Sigmoid colon (tissue), 7 donors: ENCODE measurements around the gene LGR6. TPM values are rescaled to one million over a fixed set of nuclear protein-coding genes. Genes with fewer than 3 reads are reported as not detected.

Experiments used
- DNase-seq: peaks from one replicate; pipeline ENCODE4 v3.0.0-alpha.2; 2019
- H3K27ac ChIP-seq, 4 donors: fragments of 200-600 bp; sonication (generic); one replicate each; pipeline ENCODE4 v1.5.1; 2016 to 2019; ENCODE audit warnings: mild to moderate bottlenecking in 1 of 4
- H3K27me3 ChIP-seq, 3 donors: fragments of 200-600 bp; sonication (generic); one replicate each; pipeline ENCODE4 v1.5.1; 2019; ENCODE audit warnings: mild to moderate bottlenecking in 1 of 3
- H3K36me3 ChIP-seq, 4 donors: fragments of 200-600 bp; sonication (generic); one replicate each; pipeline ENCODE4 v1.5.1; 2016 to 2019
- H3K4me1 ChIP-seq, 4 donors: fragments of 200-600 bp; sonication (generic); one replicate each; pipeline ENCODE4 v1.5.1; 2017 to 2019
- H3K4me3 ChIP-seq, 4 donors: fragments of 200-600 bp; sonication (generic); one replicate each; pipeline ENCODE4 v1.5.1; 2017 to 2019; ENCODE audit warnings: mild to moderate bottlenecking in 2 of 4, moderate library complexity in 1 of 4
- H3K9me3 ChIP-seq, 4 donors: fragments of 200-600 bp in 3 of 4; sonication (generic) in 3 of 4; one replicate each; pipeline versions ENCODE4 v1.5.1 to v1.6.1; 2013 to 2019
- CTCF ChIP-seq, 4 experiments: fragments of 450-650 bp in 3 of 4; fragments of 200-600 bp in 1 of 4; IDR thresholded peaks; one replicate each; pipeline ENCODE4 v1.5.1; 2016 to 2019; ENCODE audit warnings: antibody characterized with exemption in 4 of 4, mild to moderate bottlenecking in 3 of 4, moderate library complexity in 2 of 4
- EP300 ChIP-seq, 4 donors: sonication (generic); formaldehyde crosslinking; IDR thresholded peaks; one replicate each; pipeline ENCODE4 v1.6.1; 2017; ENCODE audit warnings: antibody characterized with exemption in 4 of 4
- POLR2A ChIP-seq, 2 donors: fragments of 450-650 bp; IDR thresholded peaks; one replicate each; pipeline ENCODE4 v1.6.1; 2016; ENCODE audit warnings: antibody characterized with exemption in 2 of 2, mild to moderate bottlenecking in 2 of 2, moderate library complexity in 2 of 2
- POLR2AphosphoS5 ChIP-seq, 4 donors: sonication (generic); formaldehyde crosslinking; IDR thresholded peaks; one replicate each; pipeline ENCODE4 v1.6.1; 2017; ENCODE audit warnings: antibody characterized with exemption in 4 of 4
- WGBS, 2 donors: extraction: QIAGEN DNeasy Blood & Tissue Kit; methylation state at CpG; one replicate each; pipeline ENCODE4 v1.1.7; 2013; 5-methylcytosine and 5-hydroxymethylcytosine counted together
- intact Hi-C: fragments of 100-400 bp; cut with DNase I; formaldehyde crosslinking; loops from one replicate; pipeline ENCODE4 v1.15.1; 2023
- polyA plus RNA-seq, 3 donors: library from polyadenylated mRNA; stranded (reverse); fragments of 200-250 nt; gene quantifications; one replicate each; pipeline ENCODE4 v1.2.3, GENCODE V29; 2013
- total RNA-seq, 4 donors: library from RNA; depleted of rRNA; stranded (reverse); fragments of >200 nt; gene quantifications; one replicate each; pipeline ENCODE4 v1.1.0, GENCODE V29; 2016
- donor health status: healthy with polysubstance abuse.
- donor health status: Bipolar disorder and iron deficiency.
- donor health status: healthy.

The LGR6 gene
- total and polyA plus RNA-seq, 7 donors: 0.14 to 1.0 (median 0.28) TPM; not detected in 4

GRCh38 chr1:202266061-202266765 is 72.6 kb downstream of the LGR6 start:
- Histone ChIP-seq H3K36me3 (no peaks in the 10 kb centered on the region), H3K27me3 (peaks cover 4 to 14% (median 8%) of the 10 kb centered on the region in 3 donors), H3K4me3 (no peak overlapping the region), H3K4me1 (no peaks in the 10 kb centered on the region), H3K27ac (no peak overlapping the region), H3K9me3 (peaks cover 0 to 2% (median 0%) of the 10 kb centered on the region in 4 donors)
- TF ChIP-seq EP300 (IDR thresholded peaks at IDR 0.05) (no peak), POLR2A (IDR thresholded peaks at IDR 0.05) (no peak), POLR2AphosphoS5 (IDR thresholded peaks at IDR 0.05) (no peak), CTCF (IDR thresholded peaks at IDR 0.05) (no peak)
- peak; percentile 26 for DNase-seq
- intact Hi-C loops: no loop called here
- 92 to 93% methylated on average over 9 of the region's 9 CpGs for WGBS, 2 donors

DNA sequence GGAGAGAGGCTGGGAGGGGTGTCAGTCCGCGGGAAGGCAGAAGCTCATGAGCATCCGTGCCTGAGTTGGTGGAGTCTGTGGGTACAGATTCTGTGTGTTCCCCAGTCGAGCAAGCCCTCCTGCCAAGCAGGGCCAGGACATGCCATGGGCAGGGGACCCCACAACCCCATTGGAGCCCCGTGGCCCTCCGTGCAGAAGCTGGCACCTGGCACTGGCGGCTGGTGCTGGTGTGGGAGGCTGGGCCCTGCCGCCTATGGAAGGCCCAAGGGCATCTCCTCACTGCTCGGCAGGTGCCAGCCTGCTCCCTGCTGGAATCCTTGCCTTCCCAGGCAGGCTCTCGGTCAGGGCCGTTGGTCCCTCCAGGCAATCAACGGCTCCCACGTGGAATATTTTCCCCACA is 74.4 kb downstream of the LGR6 start:
- WGBS, 2 donors: 91 to 92% methylated on average over 13 of the region's 13 CpGs

GRCh38 chr1:202268817-202269216 is 75.2 kb downstream of the LGR6 start:
- no peak for TF ChIP-seq EP300 (IDR thresholded peaks at IDR 0.05)
- TF ChIP-seq POLR2A (IDR thresholded peaks at IDR 0.05): no peak
- no peak for TF ChIP-seq POLR2AphosphoS5 (IDR thresholded peaks at IDR 0.05)
- TF ChIP-seq CTCF (IDR thresholded peaks at IDR 0.05): no peak
- no peak overlapping the region for H3K4me3 ChIP-seq
- no peaks in the 10 kb centered on the region for H3K36me3 ChIP-seq
- H3K27me3 ChIP-seq: peaks cover 4 to 15% (median 8%) of the 10 kb centered on the region in 3 donors
- no peak for DNase-seq
- no peaks in the 10 kb centered on the region for H3K4me1 ChIP-seq
- intact Hi-C loops: no loop called here
- H3K9me3 ChIP-seq: no peaks in the 10 kb centered on the region
- 91 to 92% methylated on average over 5 of the region's 5 CpGs for WGBS, 2 donors
- no peak overlapping the region for H3K27ac ChIP-seq

More for the DNA sequence above, 74.4 kb downstream of the LGR6 start:
- H3K36me3 ChIP-seq: no peaks in the 10 kb centered on the region
- H3K9me3 ChIP-seq: no peaks in the 10 kb centered on the region
- no peak overlapping the region for H3K4me3 ChIP-seq
- TF ChIP-seq POLR2A (IDR thresholded peaks at IDR 0.05): no peak
- TF ChIP-seq EP300 (IDR thresholded peaks at IDR 0.05): no peak
- no peak for TF ChIP-seq CTCF (IDR thresholded peaks at IDR 0.05)
- no peak for TF ChIP-seq POLR2AphosphoS5 (IDR thresholded peaks at IDR 0.05)
- peaks cover 4 to 15% (median 8%) of the 10 kb centered on the region in 3 donors for H3K27me3 ChIP-seq
- no peak overlapping the region for H3K27ac ChIP-seq
- no peaks in the 10 kb centered on the region for H3K4me1 ChIP-seq
- intact Hi-C loops: no loop called here
- DNase-seq: peak; percentile 32

- Histone ChIP-seq H3K36me3 (no peaks in the 10 kb centered on the region), H3K9me3 (no peaks in the 10 kb centered on the region), H3K4me1 (no peaks in the 10 kb centered on the region), H3K4me3 (no peak overlapping the region), H3K27me3 (peaks cover 0 to 10% (median 0%) of the 10 kb centered on the region in 3 donors), H3K27ac (no peak overlapping the region)
- 15 to 51% methylated on average over 8 of the region's 8 CpGs for WGBS, 2 donors
- TF ChIP-seq POLR2A (IDR thresholded peaks at IDR 0.05): no peak
- TF ChIP-seq POLR2AphosphoS5 (IDR thresholded peaks at IDR 0.05): no peak
- no peak for TF ChIP-seq EP300 (IDR thresholded peaks at IDR 0.05)
- TF ChIP-seq CTCF (IDR thresholded peaks at IDR 0.05): no peak
- DNase-seq: no peak
- intact Hi-C loops: no loop called here
These were observed 77.3 kb downstream of the LGR6 start for GRCh38 chr1:202270871-202271326.
